Measurements from ENCODE around the gene NAALADL2.

DNA sequence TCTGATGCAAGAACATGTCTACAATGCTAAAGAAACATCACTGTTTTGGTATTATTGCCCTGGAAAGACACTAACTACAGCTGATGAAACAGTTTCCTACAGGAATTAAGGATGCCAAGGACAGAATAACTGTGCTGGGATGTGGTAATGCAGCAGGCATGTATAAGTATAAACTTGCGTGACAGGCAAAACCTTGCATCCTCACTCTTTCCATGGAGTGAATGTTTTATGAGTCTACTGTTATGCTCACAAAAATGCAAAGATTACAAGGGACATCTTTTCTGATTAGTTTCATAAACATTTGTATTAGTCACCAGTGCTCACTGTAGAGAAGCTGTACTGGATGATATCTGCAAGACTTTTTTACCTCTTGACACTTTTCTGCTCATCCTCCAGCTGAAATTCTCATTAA, 143.6 kb downstream of the NAALADL2 start:
- TF ChIP-seq, protein P1, sequence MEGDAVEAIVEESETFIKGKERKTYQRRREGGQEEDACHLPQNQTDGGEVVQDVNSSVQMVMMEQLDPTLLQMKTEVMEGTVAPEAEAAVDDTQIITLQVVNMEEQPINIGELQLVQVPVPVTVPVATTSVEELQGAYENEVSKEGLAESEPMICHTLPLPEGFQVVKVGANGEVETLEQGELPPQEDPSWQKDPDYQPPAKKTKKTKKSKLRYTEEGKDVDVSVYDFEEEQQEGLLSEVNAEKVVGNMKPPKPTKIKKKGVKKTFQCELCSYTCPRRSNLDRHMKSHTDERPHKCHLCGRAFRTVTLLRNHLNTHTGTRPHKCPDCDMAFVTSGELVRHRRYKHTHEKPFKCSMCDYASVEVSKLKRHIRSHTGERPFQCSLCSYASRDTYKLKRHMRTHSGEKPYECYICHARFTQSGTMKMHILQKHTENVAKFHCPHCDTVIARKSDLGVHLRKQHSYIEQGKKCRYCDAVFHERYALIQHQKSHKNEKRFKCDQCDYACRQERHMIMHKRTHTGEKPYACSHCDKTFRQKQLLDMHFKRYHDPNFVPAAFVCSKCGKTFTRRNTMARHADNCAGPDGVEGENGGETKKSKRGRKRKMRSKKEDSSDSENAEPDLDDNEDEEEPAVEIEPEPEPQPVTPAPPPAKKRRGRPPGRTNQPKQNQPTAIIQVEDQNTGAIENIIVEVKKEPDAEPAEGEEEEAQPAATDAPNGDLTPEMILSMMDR (IDR thresholded peaks at IDR 0.05; ENCODE audit: poor library complexity, severe bottlenecking): no peak
- TF ChIP-seq EZH2 (IDR thresholded peaks at IDR 0.05; ENCODE audit: borderline replicate concordance, insufficient read depth, low read length, poor library complexity, severe bottlenecking) (no peak), EP300 (conservative IDR thresholded peaks at IDR 0.05; ENCODE audit: poor library complexity, severe bottlenecking) (no peak), POLR2AphosphoS5 (IDR thresholded peaks at IDR 0.05) (no peak), TAF1 (IDR thresholded peaks at IDR 0.05; ENCODE audit: low read depth) (no peak), SMC3 (conservative IDR thresholded peaks at IDR 0.05; ENCODE audit: poor library complexity) (no peak), RAD21 (conservative IDR thresholded peaks at IDR 0.05) (no peak)
- TF ChIP-seq, protein P2, sequence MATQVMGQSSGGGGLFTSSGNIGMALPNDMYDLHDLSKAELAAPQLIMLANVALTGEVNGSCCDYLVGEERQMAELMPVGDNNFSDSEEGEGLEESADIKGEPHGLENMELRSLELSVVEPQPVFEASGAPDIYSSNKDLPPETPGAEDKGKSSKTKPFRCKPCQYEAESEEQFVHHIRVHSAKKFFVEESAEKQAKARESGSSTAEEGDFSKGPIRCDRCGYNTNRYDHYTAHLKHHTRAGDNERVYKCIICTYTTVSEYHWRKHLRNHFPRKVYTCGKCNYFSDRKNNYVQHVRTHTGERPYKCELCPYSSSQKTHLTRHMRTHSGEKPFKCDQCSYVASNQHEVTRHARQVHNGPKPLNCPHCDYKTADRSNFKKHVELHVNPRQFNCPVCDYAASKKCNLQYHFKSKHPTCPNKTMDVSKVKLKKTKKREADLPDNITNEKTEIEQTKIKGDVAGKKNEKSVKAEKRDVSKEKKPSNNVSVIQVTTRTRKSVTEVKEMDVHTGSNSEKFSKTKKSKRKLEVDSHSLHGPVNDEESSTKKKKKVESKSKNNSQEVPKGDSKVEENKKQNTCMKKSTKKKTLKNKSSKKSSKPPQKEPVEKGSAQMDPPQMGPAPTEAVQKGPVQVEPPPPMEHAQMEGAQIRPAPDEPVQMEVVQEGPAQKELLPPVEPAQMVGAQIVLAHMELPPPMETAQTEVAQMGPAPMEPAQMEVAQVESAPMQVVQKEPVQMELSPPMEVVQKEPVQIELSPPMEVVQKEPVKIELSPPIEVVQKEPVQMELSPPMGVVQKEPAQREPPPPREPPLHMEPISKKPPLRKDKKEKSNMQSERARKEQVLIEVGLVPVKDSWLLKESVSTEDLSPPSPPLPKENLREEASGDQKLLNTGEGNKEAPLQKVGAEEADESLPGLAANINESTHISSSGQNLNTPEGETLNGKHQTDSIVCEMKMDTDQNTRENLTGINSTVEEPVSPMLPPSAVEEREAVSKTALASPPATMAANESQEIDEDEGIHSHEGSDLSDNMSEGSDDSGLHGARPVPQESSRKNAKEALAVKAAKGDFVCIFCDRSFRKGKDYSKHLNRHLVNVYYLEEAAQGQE (IDR thresholded peaks at IDR 0.05; ENCODE audit: borderline replicate concordance): no peak
